Ishikawa (cell line): ENCODE results near the gene UPK3A.

ENCODE experiments used
- CEBPB ChIP-seq: IDR thresholded peaks from 2 replicates; pipeline ENCODE4 v1.6.1; 2012
- CREB1 ChIP-seq: IDR thresholded peaks from 2 replicates; pipeline ENCODE4 v1.6.1; 2012; ENCODE audit warnings: low read depth
- EGR1 ChIP-seq: IDR thresholded peaks from 2 replicates; pipeline ENCODE4 v1.6.1; 2012
- EP300 ChIP-seq: IDR thresholded peaks from 2 replicates; pipeline ENCODE4 v1.6.1; 2012; ENCODE audit warnings: borderline replicate concordance
- NFIC ChIP-seq: IDR thresholded peaks from 2 replicates; pipeline ENCODE4 v1.6.1; 2012
- RAD21 ChIP-seq: IDR thresholded peaks from 2 replicates; pipeline ENCODE4 v1.6.1; 2012; ENCODE audit warnings: low read depth
- TAF1 ChIP-seq: IDR thresholded peaks from 2 replicates; pipeline ENCODE4 v1.6.1; 2012; ENCODE audit warnings: low read depth, mild to moderate bottlenecking
- TEAD4 ChIP-seq: IDR thresholded peaks from 2 replicates; pipeline ENCODE4 v1.6.1; 2012
- YY1 ChIP-seq: IDR thresholded peaks from 2 replicates; pipeline ENCODE4 v1.6.1; 2012; ENCODE audit warnings: low read depth
- ZBTB7A ChIP-seq: IDR thresholded peaks from 2 replicates; pipeline ENCODE4 v1.6.1; 2012; ENCODE audit warnings: low read depth
- TF ChIP-seq, protein P1 (sequence below): IDR thresholded peaks from 2 replicates; pipeline ENCODE4 v1.6.1; 2012; ENCODE audit warnings: low read depth, mild to moderate bottlenecking
- TF ChIP-seq, protein P2 (sequence below): IDR thresholded peaks from 2 replicates; pipeline ENCODE4 v1.6.1; 2012
- TF ChIP-seq, protein P3 (sequence below): IDR thresholded peaks from 2 replicates; pipeline ENCODE4 v1.6.1; 2012

DNA sequence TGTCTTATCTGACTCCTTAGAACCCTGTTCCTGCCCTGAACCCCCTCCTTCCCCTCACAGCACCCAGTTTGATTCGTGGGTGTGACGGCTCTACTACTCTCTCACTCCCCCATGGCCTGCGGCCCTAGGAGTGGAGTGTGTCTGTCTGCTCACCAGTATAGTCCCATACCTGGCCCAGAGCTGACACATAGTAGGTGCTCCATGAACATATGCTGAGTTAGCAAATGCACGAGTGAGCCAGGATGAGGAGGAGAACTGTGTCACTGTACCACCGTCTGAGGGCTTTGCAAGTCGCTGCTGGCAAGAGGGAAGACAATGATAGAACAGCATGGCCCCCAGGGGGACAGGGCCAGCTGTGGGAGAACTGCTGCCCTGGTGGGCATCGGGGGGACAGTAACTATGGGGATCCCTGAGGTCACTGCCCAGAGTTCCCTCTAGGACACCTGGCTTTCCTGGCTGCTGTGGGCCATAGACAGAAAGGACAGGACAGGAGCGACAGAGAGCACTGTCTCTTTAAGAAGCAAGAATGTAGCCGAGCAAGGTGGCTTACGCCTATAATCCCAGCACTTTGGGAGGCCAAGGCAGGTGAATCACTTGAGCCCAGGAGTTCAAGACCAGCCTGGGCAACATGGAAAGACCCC, 24.9 kb upstream of the UPK3A start:
- no peak for TF ChIP-seq ZBTB7A
- no peak for TF ChIP-seq EGR1
- TF ChIP-seq EP300, result no peak
- TF ChIP-seq YY1, result no peak
- TF ChIP-seq RAD21, result no peak
- no peak for TF ChIP-seq NFIC
- TF ChIP-seq, protein P1, sequence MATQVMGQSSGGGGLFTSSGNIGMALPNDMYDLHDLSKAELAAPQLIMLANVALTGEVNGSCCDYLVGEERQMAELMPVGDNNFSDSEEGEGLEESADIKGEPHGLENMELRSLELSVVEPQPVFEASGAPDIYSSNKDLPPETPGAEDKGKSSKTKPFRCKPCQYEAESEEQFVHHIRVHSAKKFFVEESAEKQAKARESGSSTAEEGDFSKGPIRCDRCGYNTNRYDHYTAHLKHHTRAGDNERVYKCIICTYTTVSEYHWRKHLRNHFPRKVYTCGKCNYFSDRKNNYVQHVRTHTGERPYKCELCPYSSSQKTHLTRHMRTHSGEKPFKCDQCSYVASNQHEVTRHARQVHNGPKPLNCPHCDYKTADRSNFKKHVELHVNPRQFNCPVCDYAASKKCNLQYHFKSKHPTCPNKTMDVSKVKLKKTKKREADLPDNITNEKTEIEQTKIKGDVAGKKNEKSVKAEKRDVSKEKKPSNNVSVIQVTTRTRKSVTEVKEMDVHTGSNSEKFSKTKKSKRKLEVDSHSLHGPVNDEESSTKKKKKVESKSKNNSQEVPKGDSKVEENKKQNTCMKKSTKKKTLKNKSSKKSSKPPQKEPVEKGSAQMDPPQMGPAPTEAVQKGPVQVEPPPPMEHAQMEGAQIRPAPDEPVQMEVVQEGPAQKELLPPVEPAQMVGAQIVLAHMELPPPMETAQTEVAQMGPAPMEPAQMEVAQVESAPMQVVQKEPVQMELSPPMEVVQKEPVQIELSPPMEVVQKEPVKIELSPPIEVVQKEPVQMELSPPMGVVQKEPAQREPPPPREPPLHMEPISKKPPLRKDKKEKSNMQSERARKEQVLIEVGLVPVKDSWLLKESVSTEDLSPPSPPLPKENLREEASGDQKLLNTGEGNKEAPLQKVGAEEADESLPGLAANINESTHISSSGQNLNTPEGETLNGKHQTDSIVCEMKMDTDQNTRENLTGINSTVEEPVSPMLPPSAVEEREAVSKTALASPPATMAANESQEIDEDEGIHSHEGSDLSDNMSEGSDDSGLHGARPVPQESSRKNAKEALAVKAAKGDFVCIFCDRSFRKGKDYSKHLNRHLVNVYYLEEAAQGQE, result no peak
- TF ChIP-seq CEBPB, result no peak
- no peak for TF ChIP-seq TEAD4
- TF ChIP-seq TAF1, result no peak
- TF ChIP-seq, protein P2, sequence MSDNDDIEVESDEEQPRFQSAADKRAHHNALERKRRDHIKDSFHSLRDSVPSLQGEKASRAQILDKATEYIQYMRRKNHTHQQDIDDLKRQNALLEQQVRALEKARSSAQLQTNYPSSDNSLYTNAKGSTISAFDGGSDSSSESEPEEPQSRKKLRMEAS, result no peak
- no peak for TF ChIP-seq CREB1
- TF ChIP-seq, protein P3, sequence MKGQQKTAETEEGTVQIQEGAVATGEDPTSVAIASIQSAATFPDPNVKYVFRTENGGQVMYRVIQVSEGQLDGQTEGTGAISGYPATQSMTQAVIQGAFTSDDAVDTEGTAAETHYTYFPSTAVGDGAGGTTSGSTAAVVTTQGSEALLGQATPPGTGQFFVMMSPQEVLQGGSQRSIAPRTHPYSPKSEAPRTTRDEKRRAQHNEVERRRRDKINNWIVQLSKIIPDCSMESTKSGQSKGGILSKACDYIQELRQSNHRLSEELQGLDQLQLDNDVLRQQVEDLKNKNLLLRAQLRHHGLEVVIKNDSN, result no peak
